Ishikawa (cell line): ENCODE results near the gene EIF4H.

ENCODE experiments used
- CEBPB ChIP-seq: IDR thresholded peaks from 2 replicates; pipeline ENCODE4 v1.6.1; 2012
- CREB1 ChIP-seq: IDR thresholded peaks from 2 replicates; pipeline ENCODE4 v1.6.1; 2012; ENCODE audit warnings: low read depth
- EGR1 ChIP-seq: IDR thresholded peaks from 2 replicates; pipeline ENCODE4 v1.6.1; 2012
- EP300 ChIP-seq: IDR thresholded peaks from 2 replicates; pipeline ENCODE4 v1.6.1; 2012; ENCODE audit warnings: borderline replicate concordance
- FOXM1 ChIP-seq: IDR thresholded peaks from 2 replicates; pipeline ENCODE4 v1.6.1; 2012; ENCODE audit warnings: low read depth, borderline replicate concordance
- NFIC ChIP-seq: IDR thresholded peaks from 2 replicates; pipeline ENCODE4 v1.6.1; 2012
- RAD21 ChIP-seq: IDR thresholded peaks from 2 replicates; pipeline ENCODE4 v1.6.1; 2012; ENCODE audit warnings: low read depth
- TAF1 ChIP-seq: IDR thresholded peaks from 2 replicates; pipeline ENCODE4 v1.6.1; 2012; ENCODE audit warnings: low read depth, mild to moderate bottlenecking
- TCF12 ChIP-seq: IDR thresholded peaks from 2 replicates; pipeline ENCODE4 v1.6.1; 2012; ENCODE audit warnings: low read depth
- TEAD4 ChIP-seq: IDR thresholded peaks from 2 replicates; pipeline ENCODE4 v1.6.1; 2012
- YY1 ChIP-seq: IDR thresholded peaks from 2 replicates; pipeline ENCODE4 v1.6.1; 2012; ENCODE audit warnings: low read depth
- ZBTB7A ChIP-seq: IDR thresholded peaks from 2 replicates; pipeline ENCODE4 v1.6.1; 2012; ENCODE audit warnings: low read depth
- TF ChIP-seq, protein P1 (sequence below): IDR thresholded peaks from 2 replicates; pipeline ENCODE4 v1.6.1; 2012; ENCODE audit warnings: low read depth, mild to moderate bottlenecking
- TF ChIP-seq, protein P2 (sequence below): IDR thresholded peaks from 2 replicates; pipeline ENCODE4 v1.6.1; 2012
- TF ChIP-seq, protein P3 (sequence below): IDR thresholded peaks from 2 replicates; pipeline ENCODE4 v1.6.1; 2012

The EIF4H gene

DNA sequence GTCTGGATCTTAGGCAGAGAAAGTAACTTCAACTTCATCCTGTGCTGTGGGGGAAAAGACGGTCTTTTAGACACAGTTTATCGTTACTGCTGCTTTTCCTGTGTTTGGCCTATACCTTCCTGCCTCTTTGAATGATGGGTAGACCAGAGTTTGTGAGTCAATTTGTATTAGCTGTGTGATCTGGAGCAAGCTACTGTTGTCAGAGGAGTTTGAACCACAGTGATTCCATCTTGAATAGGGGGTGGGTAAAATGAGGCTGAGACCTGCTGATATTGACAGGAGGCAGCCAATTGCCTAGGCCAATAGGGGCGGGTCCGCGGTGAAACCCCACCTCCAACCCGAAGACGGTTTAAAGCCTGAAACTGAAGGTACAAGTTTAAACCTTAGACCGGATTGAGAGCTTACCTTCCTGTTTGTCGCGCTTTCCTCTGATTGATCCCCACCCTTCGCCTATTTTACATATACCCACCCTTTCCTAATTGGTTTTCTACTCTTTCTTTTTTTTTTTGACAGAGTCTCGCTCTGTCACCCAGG, 35.8 kb upstream of the EIF4H start:
- TF ChIP-seq CEBPB: no peak
- TF ChIP-seq NFIC: no peak
- TF ChIP-seq EP300: no peak
- TF ChIP-seq CREB1: no peak
- TF ChIP-seq, protein P1, sequence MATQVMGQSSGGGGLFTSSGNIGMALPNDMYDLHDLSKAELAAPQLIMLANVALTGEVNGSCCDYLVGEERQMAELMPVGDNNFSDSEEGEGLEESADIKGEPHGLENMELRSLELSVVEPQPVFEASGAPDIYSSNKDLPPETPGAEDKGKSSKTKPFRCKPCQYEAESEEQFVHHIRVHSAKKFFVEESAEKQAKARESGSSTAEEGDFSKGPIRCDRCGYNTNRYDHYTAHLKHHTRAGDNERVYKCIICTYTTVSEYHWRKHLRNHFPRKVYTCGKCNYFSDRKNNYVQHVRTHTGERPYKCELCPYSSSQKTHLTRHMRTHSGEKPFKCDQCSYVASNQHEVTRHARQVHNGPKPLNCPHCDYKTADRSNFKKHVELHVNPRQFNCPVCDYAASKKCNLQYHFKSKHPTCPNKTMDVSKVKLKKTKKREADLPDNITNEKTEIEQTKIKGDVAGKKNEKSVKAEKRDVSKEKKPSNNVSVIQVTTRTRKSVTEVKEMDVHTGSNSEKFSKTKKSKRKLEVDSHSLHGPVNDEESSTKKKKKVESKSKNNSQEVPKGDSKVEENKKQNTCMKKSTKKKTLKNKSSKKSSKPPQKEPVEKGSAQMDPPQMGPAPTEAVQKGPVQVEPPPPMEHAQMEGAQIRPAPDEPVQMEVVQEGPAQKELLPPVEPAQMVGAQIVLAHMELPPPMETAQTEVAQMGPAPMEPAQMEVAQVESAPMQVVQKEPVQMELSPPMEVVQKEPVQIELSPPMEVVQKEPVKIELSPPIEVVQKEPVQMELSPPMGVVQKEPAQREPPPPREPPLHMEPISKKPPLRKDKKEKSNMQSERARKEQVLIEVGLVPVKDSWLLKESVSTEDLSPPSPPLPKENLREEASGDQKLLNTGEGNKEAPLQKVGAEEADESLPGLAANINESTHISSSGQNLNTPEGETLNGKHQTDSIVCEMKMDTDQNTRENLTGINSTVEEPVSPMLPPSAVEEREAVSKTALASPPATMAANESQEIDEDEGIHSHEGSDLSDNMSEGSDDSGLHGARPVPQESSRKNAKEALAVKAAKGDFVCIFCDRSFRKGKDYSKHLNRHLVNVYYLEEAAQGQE: no peak
- no peak for TF ChIP-seq TCF12
- TF ChIP-seq ZBTB7A: no peak
- TF ChIP-seq FOXM1: no peak
- no peak for TF ChIP-seq YY1
- TF ChIP-seq EGR1: no peak
- TF ChIP-seq TAF1: no peak
- TF ChIP-seq TEAD4: no peak

DNA sequence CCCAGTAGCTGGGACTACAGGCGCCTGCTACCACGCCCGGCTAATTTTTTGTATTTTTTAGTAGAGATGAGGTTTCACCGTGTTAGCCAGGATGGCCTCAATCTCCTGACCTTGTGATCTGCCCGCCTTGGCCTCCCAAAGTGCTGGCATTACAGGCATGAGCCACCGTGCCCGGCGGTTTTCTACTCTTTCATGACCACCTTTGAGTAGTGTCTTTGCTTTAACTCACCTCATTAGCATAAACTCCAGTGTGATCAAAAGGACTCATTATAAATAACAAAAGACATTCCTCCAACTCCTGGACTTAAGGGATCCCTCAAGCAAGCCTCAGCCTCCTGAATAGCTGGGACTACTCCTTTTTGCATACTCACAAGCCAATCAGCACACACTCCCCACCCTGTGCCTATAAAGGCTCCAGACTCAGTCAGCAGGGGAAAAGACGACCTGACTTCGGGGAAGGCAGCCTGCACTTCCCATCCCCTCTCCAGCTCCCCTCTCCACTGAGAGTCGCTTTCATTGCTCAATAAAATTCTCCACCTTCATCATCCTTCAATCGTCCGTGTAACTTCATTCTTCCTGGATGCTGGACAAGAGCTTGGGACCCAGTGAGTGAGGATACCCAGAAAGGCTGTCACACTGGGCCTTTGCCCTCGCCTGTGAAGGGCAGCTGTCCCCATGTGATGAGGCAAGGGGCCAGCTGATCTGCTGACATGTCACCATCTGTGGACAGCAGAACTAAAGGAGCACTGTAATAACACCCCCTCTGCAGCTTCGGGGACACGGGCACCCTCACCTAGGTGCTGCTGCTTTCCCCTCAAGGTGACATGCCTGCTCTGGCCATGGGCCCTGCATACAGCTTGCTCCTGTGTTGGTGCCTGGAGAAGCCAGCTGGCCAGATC, 35.0 kb upstream of the EIF4H start:
- no peak for TF ChIP-seq ZBTB7A

DNA sequence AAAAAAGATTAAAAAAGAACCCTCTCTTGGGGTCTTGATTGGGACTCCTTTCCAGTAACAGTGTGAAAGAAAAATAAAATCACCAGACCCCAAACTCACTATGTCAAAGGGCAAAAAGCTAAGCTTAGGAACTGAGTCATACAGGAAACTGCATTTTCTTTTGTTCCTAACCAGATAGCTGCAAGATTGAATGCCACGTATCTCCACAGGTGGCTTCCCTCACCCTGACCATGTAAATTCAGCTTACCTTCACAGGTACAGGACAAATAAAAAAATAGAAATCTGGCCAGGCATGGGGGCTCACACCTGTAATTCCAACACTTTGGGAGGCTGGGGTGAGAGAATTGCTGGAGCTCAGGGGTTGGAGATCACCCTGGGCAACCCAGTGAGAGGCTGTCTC, 32.5 kb upstream of the EIF4H start:
- TF ChIP-seq CREB1 (no peak), CEBPB (no peak), EP300 (no peak), TCF12 (no peak), NFIC (no peak), RAD21 (no peak), TEAD4 (no peak), ZBTB7A (no peak)
- TF ChIP-seq, protein P2, sequence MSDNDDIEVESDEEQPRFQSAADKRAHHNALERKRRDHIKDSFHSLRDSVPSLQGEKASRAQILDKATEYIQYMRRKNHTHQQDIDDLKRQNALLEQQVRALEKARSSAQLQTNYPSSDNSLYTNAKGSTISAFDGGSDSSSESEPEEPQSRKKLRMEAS: no peak
- TF ChIP-seq, protein P1: no peak
- TF ChIP-seq, protein P3, sequence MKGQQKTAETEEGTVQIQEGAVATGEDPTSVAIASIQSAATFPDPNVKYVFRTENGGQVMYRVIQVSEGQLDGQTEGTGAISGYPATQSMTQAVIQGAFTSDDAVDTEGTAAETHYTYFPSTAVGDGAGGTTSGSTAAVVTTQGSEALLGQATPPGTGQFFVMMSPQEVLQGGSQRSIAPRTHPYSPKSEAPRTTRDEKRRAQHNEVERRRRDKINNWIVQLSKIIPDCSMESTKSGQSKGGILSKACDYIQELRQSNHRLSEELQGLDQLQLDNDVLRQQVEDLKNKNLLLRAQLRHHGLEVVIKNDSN: no peak

DNA sequence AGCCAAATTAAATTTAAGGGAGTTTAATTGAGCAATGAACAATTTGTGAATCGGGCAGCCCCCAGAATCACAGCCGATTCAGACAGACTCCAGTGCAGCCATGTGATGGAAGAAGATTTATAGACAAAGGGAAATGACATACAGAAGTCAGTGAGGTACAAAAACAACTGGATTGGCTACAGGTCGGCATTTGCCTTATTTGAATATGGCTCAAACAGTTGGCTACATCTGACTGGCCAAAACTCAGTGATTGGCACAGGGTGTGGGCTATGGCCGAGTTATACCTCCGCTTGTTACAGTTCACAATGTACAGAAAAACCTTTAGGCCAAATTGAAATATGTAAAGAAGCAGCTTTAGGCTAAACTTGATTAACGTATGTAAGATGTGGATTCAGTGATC, 30.8 kb upstream of the EIF4H start:
- TF ChIP-seq FOXM1: peak; percentile 65; the same call in 1 of the 2 replicates
- TF ChIP-seq, protein P3: no peak

DNA sequence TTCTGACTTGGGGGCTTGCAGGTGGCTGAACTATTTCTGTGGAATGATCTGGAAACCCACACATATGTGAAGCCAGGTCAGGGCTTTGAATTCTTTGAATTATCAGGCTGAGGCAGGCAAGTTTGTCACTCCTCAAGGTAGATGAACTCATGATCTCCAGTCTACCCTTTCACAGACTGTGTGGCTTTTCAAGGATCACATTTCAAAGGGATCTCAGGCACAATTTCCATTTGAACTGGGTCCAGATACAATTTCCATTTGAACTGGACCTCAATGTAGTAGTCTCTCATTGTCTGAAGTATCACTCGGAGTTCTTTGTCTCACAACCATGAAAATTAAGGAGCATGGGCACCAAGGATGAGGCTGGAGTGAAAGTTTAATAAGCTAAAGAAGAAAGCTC, 25.7 kb upstream of the EIF4H start:
- no peak for TF ChIP-seq CEBPB

DNA sequence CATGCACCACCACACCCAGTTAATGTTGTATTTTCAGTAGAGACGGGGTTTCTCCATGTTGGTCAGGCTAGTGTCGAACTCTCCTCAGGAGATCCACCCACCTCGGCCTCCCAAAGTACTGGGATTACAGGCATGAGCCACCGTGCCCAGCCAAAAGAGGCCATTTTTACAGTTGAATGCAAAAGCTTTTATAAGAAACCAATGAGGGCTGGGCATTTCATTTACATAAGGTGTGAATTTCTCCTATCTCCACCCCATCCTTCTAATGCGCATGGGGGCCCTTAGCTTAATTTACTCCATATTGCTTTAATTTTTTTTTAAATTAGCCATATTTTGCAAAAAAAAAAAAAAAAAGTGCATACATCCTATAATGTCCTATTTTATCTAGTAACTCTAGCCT, 25.1 kb upstream of the EIF4H start:
- no peak for TF ChIP-seq RAD21

DNA sequence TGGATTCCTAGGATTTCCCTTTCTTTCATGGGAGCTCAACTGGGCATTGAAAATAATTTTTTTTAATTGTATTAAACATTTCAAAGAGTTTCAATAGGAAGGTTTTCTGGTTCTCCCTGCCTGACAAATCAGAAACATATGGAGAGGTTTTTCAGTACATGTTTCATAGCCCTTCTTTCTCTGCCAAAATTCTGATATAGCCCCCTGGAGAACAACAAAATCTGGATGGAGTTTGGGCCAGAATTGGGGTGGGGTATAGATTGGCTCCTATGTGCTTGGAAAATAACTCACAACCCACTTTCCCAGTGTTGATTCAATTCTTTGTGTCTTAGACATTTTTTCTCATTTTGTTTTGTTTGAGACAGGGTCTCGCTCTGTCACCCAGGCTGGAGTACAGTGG, 24.6 kb upstream of the EIF4H start:
- TF ChIP-seq TAF1 (no peak), RAD21 (no peak), EP300 (no peak), TEAD4 (no peak), EGR1 (no peak), NFIC (no peak), CEBPB (no peak), YY1 (no peak)
- TF ChIP-seq, protein P2: no peak
